Measurements from ENCODE around the gene WT1.
"Not testable (repeated sequence)": the region's sequence is repeated elsewhere in the genome, so short reads cannot be mapped to it uniquely, and the experiment has no call there.

WT1 gene

DNA sequence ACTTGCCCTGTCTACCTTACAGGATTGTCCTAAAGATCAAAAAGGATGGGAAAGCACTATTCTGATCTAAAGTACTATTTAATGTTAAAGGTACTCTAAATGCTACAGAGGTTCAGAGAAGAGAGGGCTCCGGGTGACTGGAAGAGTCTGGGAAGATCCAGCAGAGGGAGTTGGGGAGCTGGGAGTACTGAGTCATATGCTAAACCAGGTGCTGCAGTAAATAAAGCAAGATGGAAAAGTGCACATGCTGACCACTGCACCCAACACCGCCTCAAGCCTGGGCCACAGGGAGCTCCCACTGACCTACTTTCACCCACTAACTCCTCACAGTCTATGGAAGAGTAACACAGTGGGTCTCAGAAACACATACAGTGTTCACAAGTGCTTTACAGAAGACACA, 49.3 kb downstream of the WT1 start:
- no peak for DNase-seq

DNA sequence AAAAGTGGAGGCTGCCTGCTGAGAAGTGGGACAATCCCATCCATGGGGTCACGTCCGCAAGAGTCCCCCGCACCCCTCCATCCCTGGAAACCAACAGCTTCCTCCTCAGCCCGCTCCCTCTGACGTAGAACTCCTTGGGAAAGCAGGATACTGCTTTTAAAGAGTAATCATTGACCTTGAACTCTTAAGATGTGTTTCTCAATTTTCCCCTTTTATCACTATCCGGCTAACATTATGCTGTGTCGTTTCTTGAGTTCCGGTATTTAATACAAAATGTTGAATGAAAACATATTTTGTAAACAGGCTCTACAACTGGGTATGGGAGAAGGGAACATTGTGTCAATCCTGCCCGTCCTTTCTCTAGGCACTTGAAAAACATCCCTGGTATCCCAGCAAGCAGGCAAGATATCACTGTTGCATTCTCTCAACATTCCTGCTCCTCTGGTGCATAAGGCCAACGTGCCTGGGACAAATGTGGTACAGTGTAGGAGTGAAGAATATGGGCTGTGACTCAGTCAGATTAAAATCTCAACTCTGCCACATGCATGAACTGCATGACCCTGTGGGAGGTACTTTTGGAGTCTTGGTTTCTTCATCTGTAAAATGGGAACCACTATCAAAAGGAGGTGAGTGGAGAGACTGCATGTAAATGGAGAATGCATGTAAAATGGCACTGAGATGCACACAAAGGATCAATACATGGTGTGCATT, 52.8 kb downstream of the WT1 start:
- no peak for DNase-seq

DNA sequence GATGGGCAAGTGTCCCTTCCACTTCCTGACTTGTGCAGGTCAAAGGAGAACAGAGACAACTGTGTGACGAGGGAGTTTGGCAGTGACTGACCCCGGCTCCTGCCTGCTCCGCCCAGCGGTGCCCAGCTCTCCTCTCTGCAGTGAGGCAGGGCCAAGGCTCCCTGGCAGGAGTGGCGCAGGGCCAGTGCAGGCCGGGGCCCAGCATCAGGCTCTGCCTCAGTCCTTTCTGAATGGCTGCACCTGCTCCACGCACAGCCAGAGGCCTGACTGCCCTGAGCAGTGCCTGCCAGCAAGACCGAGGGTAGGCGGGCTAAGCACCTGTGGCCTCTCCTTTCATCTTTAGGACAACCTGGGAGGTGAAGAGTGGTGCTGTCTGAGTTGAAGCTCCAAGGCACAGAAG, 54.2 kb downstream of the WT1 start:
- DNase-seq: no peak

DNA sequence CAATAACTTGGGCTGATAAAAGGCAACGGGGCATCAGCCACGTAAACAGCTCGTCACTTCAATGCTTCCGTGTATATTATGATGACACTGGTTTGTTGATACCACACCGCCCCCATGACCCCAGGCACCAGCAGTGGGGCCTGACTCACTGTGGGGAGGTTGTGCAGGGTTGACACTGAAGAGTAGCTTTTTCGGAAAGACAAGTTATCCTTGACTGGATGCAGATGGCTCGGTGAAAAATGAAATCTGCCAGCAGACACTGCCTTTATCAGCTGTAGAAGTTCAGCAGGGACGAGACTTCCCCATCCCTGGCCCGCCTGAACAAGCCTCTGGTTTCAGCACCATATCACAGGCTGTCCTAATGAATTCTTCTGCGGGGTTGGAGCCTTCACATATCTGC, 55.6 kb downstream of the WT1 start:
- no peak for DNase-seq

DNA sequence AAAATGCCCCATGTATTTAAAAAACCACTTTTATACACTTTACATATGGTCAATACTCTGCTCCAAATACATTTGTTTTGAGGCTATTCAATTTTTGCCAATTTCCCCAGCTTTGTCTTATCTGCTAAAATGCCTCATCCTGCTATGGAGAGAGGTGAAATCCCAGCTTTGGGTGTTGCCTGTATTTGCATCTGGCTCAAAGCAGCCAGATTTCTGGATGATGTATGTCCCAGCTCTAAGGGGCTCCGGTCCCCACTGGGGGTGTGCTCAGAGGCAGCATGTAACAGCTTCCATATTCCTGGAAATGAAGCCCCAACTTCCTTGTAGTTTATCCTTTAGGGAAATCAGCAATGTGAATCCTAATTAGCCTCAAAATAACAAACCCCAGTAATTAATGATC, 59.5 kb downstream of the WT1 start:
- DNase-seq: no peak

DNA sequence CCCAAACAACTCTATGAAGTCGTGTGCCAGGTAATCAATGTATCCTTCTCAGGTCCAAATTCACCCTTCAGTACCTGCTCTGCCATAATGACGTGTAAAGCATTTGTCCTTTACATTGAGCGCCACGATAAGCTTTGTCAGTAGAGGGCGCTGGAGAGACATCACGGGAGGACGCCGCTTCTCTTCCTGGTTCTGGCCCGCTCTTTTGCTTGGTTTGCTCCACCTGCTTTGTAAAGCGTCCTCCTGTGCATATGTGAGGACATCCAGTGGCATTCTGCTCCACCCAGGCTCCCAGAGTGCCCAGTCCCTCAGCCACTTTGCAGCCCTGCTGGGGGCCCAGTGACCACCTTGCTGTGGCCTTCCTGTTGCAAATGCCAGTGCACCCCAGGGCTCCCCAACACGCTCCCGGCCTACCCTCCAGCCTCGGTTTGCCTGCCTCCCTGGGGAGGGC, 61.1 kb downstream of the WT1 start:
- peak; percentile 52 for DNase-seq

DNA sequence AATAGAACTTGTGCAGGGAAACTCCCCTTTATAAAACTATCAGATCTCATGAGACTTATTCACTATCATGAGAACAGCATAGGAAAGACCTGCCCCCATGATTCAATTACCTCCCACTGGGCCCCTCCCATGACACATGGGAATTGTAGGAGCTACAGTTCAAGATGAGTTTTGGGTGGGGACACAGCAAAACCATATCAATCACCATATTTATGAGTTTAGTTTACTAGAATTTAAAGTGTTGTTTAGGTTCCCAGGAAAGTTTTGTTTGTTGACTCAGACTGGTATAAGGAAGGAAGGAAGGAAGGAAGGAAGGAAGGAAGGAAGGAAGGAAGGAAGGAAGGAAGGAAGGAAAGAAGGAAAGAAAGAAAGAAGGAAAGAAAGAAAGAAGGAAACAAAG, 65.4 kb downstream of the WT1 start:
- DNase-seq: not testable (repeated sequence)

DNA sequence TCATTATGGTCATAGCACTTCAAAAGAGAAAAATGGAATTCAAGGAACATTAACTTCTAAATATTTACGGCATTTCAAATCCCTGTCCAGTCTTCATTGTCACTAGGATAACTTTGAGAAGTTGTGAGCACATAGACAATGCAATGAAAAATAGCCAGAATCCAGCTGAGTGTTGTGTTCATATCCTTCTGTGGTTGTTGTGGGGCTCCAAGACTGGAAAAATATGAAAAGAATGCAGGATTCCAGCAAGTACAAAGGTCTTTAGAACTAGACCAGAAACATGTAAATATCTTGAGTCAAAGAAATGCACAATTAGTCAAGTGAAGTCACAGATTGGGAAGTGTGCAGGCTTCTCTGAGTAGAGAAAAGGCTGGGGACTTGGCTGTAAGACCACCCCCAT, 68.7 kb downstream of the WT1 start:
- no peak for DNase-seq

DNA sequence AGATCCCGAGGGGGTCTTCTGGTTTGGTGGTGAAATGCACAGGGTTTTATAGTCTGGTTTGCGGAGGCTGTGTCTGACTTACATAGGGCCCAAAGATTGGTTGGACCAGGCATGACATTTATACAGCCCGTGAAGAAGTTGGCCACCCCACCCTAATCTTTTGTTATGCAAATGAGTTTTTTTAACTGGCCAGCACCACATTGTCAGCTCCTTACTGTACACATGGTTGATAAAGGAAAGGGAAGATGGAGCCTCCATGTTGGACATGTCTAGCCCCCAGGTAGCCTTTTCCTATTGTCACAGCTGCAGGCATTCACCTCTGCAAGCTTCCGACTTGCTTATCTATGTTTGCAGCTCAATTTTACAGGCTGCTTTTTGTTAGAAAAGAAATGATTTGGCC, 70.1 kb downstream of the WT1 start:
- no peak for DNase-seq

DNA sequence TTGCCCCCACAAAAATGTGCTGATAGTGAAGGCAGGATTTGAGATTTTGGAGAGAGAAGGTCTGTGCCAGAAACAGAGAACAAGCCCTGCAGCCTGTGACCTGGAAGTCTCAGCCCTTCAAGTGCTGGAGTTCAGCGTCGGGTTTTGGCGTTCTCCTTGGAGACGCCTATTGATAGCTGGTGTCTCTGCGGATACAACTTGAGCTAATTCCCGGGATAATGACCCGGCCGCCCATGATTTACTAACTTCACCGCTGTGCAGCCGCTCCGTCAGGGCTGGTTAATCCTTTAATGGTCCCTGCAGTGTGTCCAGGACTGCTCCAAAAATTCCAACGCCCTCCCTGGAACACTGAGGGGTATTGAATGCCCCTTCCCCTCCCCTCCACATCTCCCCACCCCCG, 76.6 kb downstream of the WT1 start:
- DNase-seq: no peak

DNA sequence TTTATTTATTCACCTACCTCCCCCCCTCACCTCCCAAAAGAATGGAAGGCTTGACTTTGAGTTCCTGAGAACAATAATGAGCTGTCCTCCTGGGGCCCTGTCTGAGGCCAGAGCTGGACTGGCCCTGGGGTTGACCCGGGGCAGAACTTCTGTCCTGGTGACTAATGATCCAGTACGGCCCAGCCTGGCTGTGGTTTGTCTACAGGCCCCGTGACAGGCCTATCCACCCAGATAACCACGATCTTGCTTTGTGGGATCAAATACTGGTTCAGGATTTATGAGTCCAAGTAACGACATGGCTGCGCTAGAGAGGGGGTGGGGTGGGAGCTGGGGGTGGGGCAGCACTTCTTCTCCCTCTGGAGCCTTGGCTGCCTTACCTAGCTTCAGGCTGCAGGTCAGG, 81.5 kb downstream of the WT1 start:
- DNase-seq: no peak

DNA sequence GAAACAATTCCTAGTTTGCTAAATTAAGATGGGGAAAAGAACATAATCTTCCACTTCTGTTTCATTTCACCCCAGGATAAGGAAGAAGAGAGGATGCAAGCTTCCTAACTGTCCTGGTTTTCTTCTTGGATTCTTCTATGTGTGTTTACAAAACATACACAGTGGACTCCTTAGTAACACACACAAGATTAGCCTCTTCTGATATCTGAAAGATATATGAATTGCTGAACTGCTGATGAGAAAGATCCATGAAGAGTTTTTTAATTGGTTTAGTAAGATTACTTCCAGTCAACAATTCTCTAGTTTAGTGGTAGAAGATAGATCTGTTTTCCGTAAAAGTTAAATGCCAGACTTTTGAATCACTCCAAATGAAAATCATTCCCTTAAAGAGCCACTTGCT, 86.8 kb downstream of the WT1 start:
- DNase-seq: no peak

DNA sequence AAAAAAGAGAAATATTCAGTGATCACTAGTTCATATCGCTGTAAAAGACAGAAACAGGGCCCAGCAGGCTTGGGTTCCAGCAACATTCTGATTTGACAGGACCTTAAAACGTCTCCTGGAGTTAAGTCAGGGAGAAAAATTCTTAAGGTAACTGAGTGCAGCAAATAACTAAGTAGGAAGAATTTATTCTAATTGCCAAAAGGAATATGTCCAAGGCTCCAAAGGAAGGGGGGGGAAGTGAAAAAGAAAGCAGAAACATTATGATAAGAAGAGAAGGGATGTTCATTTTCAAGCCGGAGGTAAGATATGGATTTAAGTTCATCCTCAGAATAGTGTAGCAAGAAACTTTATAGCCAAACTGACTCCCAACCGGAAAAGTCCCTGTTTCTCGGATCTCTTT, 90.4 kb downstream of the WT1 start:
- DNase-seq: no peak

DNA sequence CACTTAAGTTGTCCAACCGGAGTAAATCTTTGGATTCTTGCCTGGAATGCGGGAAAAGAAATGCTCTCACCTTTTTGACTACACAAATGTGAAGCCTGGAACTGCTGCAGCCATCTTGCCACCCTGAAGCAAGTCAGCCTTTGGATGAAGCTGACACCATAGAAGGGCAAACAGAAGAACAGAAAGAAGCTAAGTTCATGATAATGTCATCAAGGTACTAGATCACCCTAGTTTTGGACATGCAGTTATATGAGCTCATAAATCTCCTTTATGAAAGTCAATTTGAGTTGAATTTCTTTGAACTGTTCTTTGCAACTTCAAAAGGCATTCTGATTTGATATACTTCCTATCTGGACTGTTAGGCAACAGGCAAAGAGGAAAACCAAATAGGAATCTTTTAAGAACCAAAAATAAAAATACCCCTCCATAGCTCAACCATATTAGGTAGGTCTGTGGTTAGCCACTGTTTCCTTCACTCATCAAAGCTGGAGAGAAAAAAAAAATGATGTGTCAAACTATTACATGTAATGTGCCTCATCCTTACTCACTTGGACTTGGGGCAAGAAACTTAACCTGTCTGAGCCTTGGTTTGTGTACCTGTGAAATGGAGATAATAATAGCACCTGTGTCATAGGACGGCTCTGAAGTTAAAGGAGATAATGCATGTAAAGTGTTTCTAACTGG, 91.9 kb downstream of the WT1 start:
- DNase-seq: no peak

DNA sequence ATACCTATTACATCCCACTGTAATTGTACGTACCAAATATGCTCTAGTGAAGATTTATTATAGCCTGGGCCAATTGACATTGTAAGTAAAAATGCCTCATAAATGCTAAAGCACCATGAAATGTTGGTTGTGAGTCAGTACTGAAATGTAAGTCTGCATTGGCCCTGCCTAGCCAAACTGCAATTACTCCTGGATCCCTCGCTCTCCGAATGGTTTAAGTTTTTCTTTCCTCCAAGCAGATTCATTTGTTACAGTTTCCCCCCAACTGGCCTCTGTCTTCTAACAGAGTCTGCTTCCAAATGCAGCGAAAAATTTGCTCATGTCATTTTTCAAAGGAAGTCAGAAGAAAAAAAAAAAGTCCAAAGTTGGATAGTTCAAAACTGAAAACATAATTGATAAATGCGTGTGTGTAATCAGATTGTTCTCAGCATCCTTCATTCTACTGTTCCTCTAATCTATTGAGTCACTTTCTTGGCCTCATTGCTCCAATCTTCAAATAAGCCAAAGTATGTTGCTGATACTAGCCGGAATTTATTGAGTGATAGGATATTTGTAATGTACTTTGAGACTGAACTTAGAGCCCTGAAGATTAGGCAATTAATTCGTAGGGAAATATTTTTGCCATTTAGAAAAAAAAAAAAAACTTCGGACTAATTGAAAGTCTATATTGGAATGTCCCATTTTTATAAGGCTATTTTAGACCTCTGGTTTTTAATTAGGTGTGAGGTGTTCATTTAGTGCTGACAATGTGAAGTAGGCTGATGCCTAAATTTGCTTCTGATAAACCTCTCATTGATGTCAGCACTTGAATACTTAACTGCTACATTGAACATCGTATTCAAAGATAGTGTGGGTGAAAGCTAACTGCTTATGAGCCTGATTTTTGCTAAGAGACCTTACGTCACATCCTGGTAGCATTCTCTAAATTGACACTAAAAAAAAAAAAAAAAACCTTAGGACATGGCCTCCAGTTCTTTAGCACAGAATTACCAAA, 93.4 kb downstream of the WT1 start:
- no peak for DNase-seq

DNA sequence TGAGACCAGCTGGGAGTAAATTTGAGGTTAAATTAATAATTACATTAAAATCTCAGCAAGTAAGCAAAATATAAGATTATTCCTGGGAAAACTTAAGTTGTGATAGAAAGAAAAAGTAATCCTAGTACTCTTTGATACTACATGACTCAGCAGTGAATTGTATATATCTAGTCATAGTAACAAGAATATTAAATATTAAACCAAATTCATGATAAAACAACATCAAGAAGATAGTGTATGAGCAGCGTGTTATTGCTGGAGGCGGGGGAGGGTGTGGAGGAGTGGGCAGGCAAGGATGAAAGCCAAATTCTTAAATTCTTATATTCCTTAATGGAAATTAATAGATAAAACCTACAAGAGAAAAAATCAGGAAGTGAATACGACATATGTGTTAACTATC, 95.2 kb downstream of the WT1 start:
- DNase-seq: no peak

Measured in NCI-H2171 (cell line).